Fibroblast of lung (primary cell): Measurements from ENCODE around the gene AP1S1.

Experiments
- EZH2 ChIP-seq: IDR thresholded peaks from 2 replicates; pipeline ENCODE4 v1.5.1; 2012; ENCODE audit warnings: low read length, control low read depth, mild to moderate bottlenecking; ENCODE audit errors: missing control alignments
- TF ChIP-seq, protein P1 (sequence below), 2 donors: IDR thresholded peaks in 1 of 2; conservative IDR thresholded peaks in 1 of 2; 1 replicate in 1 of 2; 2 replicates in 1 of 2; pipeline ENCODE4 v1.5.1; 2011 to 2012; ENCODE audit warnings: low read length in 2 of 2, control low read depth in 1 of 2, inconsistent platforms in 1 of 2, low read depth in 1 of 2, mild to moderate bottlenecking in 1 of 2

DNA sequence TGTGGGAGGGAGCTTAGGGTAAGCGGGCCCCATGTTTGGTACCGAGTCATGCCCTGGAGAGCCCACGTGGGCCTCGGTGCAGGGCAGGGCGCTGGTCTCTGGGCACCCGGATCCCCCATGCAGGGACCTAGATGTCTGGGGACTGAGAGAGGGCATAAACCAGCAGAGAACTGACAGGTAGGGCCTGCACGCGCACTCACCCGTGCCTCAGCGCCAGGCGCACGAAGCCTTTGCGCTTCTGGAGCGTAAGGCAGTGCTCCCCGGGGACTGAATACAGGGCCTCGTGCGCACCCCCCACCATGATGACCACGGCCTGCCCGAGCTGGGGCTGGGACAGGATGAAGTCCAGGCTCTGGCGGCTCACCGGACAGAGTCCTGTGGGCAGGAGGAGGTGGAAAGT lies 43.7 kb downstream of the AP1S1 start:
- TF ChIP-seq, protein P1, sequence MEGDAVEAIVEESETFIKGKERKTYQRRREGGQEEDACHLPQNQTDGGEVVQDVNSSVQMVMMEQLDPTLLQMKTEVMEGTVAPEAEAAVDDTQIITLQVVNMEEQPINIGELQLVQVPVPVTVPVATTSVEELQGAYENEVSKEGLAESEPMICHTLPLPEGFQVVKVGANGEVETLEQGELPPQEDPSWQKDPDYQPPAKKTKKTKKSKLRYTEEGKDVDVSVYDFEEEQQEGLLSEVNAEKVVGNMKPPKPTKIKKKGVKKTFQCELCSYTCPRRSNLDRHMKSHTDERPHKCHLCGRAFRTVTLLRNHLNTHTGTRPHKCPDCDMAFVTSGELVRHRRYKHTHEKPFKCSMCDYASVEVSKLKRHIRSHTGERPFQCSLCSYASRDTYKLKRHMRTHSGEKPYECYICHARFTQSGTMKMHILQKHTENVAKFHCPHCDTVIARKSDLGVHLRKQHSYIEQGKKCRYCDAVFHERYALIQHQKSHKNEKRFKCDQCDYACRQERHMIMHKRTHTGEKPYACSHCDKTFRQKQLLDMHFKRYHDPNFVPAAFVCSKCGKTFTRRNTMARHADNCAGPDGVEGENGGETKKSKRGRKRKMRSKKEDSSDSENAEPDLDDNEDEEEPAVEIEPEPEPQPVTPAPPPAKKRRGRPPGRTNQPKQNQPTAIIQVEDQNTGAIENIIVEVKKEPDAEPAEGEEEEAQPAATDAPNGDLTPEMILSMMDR (conservative IDR thresholded peaks at IDR 0.05 in 1 of 2, IDR thresholded peaks at IDR 0.05 in 1 of 2; ENCODE audit: low read depth in 1 of 2, low read length in 2 of 2) = no peak
- no peak for TF ChIP-seq EZH2
